GM23338 (cell line): ENCODE data around the gene ERCC6. TPM values are rescaled to one million over a fixed set of nuclear protein-coding genes. Genes with fewer than 3 reads are reported as not detected.

ENCODE experiments used
- ATAC-seq: fragments of 200-7000 bp; cut with Tn5 transposase; 3 replicates; pipeline ENCODE4 v1.9.1; 2020
- DNase-seq: peaks from one replicate; pipeline ENCODE4 v3.0.0-alpha.2; 2015; ENCODE audit warnings: low spot score
- H2AFZ ChIP-seq: fragments of 200-600 bp; sonication (generic); 2 replicates; pipeline ENCODE4 v1.8.0; 2016; ENCODE audit warnings: antibody characterized with exemption, mild to moderate bottlenecking, moderate library complexity
- H3F3A ChIP-seq: fragments of 200-600 bp; sonication (generic); replicated peaks from 2 replicates; pipeline ENCODE4 v1.8.0; 2017; ENCODE audit warnings: antibody characterized with exemption, mixed run types, low read depth
- H3K27ac ChIP-seq: fragments of 200-600 bp; sonication (generic); 2 replicates; pipeline ENCODE4 v1.6.1; 2016; ENCODE audit warnings: low read depth
- H3K27me3 ChIP-seq: fragments of 200-600 bp; sonication (generic); 2 replicates; pipeline ENCODE4 v1.8.0; 2016; ENCODE audit warnings: mild to moderate bottlenecking, mixed run types, moderate library complexity; ENCODE audit not compliant: insufficient read depth
- H3K36me3 ChIP-seq: fragments of 200-600 bp; sonication (generic); 2 replicates; pipeline ENCODE4 v1.8.0; 2016; ENCODE audit warnings: mild to moderate bottlenecking; ENCODE audit not compliant: insufficient read depth
- H3K4me1 ChIP-seq: fragments of 200-600 bp; sonication (generic); 2 replicates; pipeline ENCODE4 v1.8.0; 2016; ENCODE audit warnings: mild to moderate bottlenecking, moderate library complexity; ENCODE audit not compliant: insufficient read depth
- H3K4me2 ChIP-seq: fragments of 200-600 bp; sonication (generic); 2 replicates; pipeline ENCODE4 v1.7.1; 2017; ENCODE audit warnings: mixed run types
- H3K4me3 ChIP-seq: fragments of 200-600 bp; sonication (generic); 2 replicates; pipeline ENCODE4 v1.6.1; 2016; ENCODE audit warnings: mixed run types
- H3K79me2 ChIP-seq: fragments of 200-600 bp; sonication (generic); replicated peaks from 2 replicates; pipeline ENCODE4 v1.8.0; 2017; ENCODE audit warnings: mild to moderate bottlenecking; ENCODE audit not compliant: insufficient read depth
- H3K9me2 ChIP-seq: fragments of 200-600 bp; sonication (generic); 2 replicates; pipeline ENCODE4 v1.8.0; 2017; ENCODE audit not compliant: insufficient read depth
- H4K20me1 ChIP-seq: fragments of 200-600 bp; sonication (generic); replicated peaks from 2 replicates; pipeline ENCODE4 v1.8.0; 2017; ENCODE audit warnings: mild to moderate bottlenecking; ENCODE audit not compliant: insufficient read depth
- H3K27ac Mint-ChIP-seq: 2 replicates; pipeline ENCODE4 v1.8.0; 2020; ENCODE audit warnings: inconsistent platforms, mild to moderate bottlenecking, moderate library complexity, mixed read lengths
- H3K27me3 Mint-ChIP-seq: 3 replicates; pipeline ENCODE4 v1.8.0; 2022; ENCODE audit warnings: low read depth, mild to moderate bottlenecking, moderate library complexity, mixed read lengths, inconsistent platforms; ENCODE audit not compliant: insufficient read depth, poor library complexity
- H3K36me3 Mint-ChIP-seq: 3 replicates; pipeline ENCODE4 v1.8.0; 2021; ENCODE audit warnings: low read depth, mild to moderate bottlenecking, inconsistent platforms, moderate library complexity, mixed read lengths
- H3K4me1 Mint-ChIP-seq: 3 replicates; pipeline ENCODE4 v1.8.0; 2020; ENCODE audit warnings: mild to moderate bottlenecking, inconsistent platforms, mixed read lengths
- H3K4me3 Mint-ChIP-seq: 3 replicates; pipeline ENCODE4 v1.8.0; 2021; ENCODE audit warnings: moderate library complexity, mild to moderate bottlenecking, inconsistent platforms, mixed read lengths
- H3K9me3 Mint-ChIP-seq: 3 replicates; pipeline ENCODE4 v1.8.0; 2020; ENCODE audit warnings: moderate library complexity, mild to moderate bottlenecking, inconsistent platforms, mixed read lengths
- CTCF ChIP-seq, 2 experiments: fragments of 200-600 bp in 1 of 2; sonication (generic) in 1 of 2; conservative IDR thresholded peaks; 2 replicates each; pipeline versions ENCODE4 v1.5.1 to v1.6.1; 2016 to 2017; ENCODE audit warnings: antibody characterized with exemption in 2 of 2, low read depth in 2 of 2, mild to moderate bottlenecking in 2 of 2, moderate library complexity in 1 of 2
- EZH2 ChIP-seq: fragments of 200-600 bp; sonication (generic); IDR thresholded peaks from one replicate; pipeline ENCODE4 v1.8.0; 2017; ENCODE audit warnings: antibody characterized with exemption, mild to moderate bottlenecking, low read depth; ENCODE audit not compliant: unreplicated experiment
- EZH2phosphoT487 ChIP-seq: fragments of 200-600 bp; sonication (generic); IDR thresholded peaks from one replicate; pipeline ENCODE4 v1.8.1; 2018; ENCODE audit warnings: antibody characterized with exemption; ENCODE audit not compliant: unreplicated experiment
- JUNB ChIP-seq: IDR thresholded peaks from one replicate; pipeline ENCODE4 v1.6.1; 2016; ENCODE audit warnings: antibody characterized with exemption; ENCODE audit not compliant: unreplicated experiment
- POLR2AphosphoS5 ChIP-seq: IDR thresholded peaks from 2 replicates; pipeline ENCODE4 v1.6.1; 2016; ENCODE audit warnings: antibody characterized with exemption, low read depth
- STAT1 ChIP-seq: IDR thresholded peaks from one replicate; pipeline ENCODE4 v1.6.1; 2016; ENCODE audit warnings: antibody characterized with exemption; ENCODE audit not compliant: unreplicated experiment
- ZNF114 ChIP-seq: fragments of 250-450 bp; sonication (Bioruptor Pico); IDR thresholded peaks from 2 replicates; pipeline ENCODE4 v1.5.0; 2020; ENCODE audit warnings: mild to moderate bottlenecking, moderate library complexity
- ZNF331 ChIP-seq: fragments of 250-450 bp; sonication (Bioruptor Pico); IDR thresholded peaks from 2 replicates; pipeline ENCODE4 v1.5.0; 2020; ENCODE audit warnings: low read depth, mild to moderate bottlenecking, moderate library complexity
- polyA plus RNA-seq: library from polyadenylated mRNA; unstranded; fragments of >200 nt; fragmentation: Nextera tagmentation; extraction: Ambion mirVana; gene quantifications from 2 replicates; pipeline ENCODE4 v1.2.1, GENCODE V29; 2016
- total RNA-seq: library from RNA; depleted of rRNA; stranded (reverse); fragments of >200 nt; shearing (Covaris generic); gene quantifications from 2 replicates; pipeline ENCODE4 v1.2.3, GENCODE V29; 2014
- TF ChIP-seq, protein P1 (sequence below): IDR thresholded peaks from one replicate; pipeline ENCODE4 v1.6.1; 2018; ENCODE audit warnings: antibody characterized with exemption; ENCODE audit not compliant: unreplicated experiment

ERCC6 gene
- total and polyA plus RNA-seq, 2 experiments from 2014 or later = 2.5 to 13.8 TPM

DNA sequence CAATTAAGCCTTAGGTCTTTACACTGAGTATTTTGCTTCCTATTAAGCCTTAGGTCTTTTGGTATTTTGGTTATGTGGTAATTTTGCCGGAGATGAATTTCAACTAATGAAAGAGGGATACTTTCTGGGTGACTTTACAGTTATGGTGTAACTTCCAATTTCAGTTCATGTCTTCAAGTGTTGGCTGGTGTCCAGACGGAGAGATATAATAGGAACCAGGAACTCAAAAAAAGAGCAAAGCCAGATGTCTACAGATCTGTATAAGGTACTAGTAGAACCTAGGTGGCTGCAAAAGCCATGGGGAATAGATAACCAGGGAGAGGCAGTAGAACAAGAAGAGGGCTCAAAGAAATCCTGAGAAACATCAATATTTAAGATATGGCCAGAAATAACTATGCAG is 12.3 kb downstream of the ERCC6 start:
- Histone ChIP-seq H3F3A (no peaks in the 10 kb centered on the region), H3K36me3 (no peaks in the 10 kb centered on the region), H4K20me1 (peaks cover 3% of the 10 kb centered on the region), H3K27ac (no peak overlapping the region), H3K79me2 (no peaks in the 10 kb centered on the region), H3K4me1 (peaks cover 13% of the 10 kb centered on the region), H3K4me3 (no peak overlapping the region), H3K9me2 (no peaks in the 10 kb centered on the region), H3K27me3 (no peaks in the 10 kb centered on the region), H2AFZ (no peak overlapping the region), H3K4me2 (no peak overlapping the region)
- H3K27me3 Mint-ChIP-seq = peaks cover 2% of the 10 kb centered on the region
- H3K4me1 Mint-ChIP-seq = peaks cover 17% of the 10 kb centered on the region
- peaks cover 18% of the 10 kb centered on the region for H3K36me3 Mint-ChIP-seq
- H3K27ac Mint-ChIP-seq = no peak overlapping the region; the same call in 1 of the 2 replicates
- TF ChIP-seq, protein P1, sequence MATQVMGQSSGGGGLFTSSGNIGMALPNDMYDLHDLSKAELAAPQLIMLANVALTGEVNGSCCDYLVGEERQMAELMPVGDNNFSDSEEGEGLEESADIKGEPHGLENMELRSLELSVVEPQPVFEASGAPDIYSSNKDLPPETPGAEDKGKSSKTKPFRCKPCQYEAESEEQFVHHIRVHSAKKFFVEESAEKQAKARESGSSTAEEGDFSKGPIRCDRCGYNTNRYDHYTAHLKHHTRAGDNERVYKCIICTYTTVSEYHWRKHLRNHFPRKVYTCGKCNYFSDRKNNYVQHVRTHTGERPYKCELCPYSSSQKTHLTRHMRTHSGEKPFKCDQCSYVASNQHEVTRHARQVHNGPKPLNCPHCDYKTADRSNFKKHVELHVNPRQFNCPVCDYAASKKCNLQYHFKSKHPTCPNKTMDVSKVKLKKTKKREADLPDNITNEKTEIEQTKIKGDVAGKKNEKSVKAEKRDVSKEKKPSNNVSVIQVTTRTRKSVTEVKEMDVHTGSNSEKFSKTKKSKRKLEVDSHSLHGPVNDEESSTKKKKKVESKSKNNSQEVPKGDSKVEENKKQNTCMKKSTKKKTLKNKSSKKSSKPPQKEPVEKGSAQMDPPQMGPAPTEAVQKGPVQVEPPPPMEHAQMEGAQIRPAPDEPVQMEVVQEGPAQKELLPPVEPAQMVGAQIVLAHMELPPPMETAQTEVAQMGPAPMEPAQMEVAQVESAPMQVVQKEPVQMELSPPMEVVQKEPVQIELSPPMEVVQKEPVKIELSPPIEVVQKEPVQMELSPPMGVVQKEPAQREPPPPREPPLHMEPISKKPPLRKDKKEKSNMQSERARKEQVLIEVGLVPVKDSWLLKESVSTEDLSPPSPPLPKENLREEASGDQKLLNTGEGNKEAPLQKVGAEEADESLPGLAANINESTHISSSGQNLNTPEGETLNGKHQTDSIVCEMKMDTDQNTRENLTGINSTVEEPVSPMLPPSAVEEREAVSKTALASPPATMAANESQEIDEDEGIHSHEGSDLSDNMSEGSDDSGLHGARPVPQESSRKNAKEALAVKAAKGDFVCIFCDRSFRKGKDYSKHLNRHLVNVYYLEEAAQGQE = no peak
- TF ChIP-seq CTCF (conservative IDR thresholded peaks at IDR 0.05; ENCODE audit: low read depth in 2 of 2) = no peak
- TF ChIP-seq STAT1 = no peak
- no peak for TF ChIP-seq EZH2
- TF ChIP-seq ZNF331 (CRISPR knock-in tag) = no peak
- TF ChIP-seq EZH2phosphoT487 = no peak
- no peaks in the 10 kb centered on the region for H3K9me3 Mint-ChIP-seq
- ATAC-seq (no peak), DNase-seq (no peak)
- no peak overlapping the region for H3K4me3 Mint-ChIP-seq

GRCh38 chr10:49524496-49524895 is 14.4 kb downstream of the ERCC6 start:
- Histone ChIP-seq H3K4me2 (no peak overlapping the region), H3K9me2 (no peaks in the 10 kb centered on the region), H2AFZ (no peak overlapping the region), H3K4me3 (no peak overlapping the region), H3F3A (no peaks in the 10 kb centered on the region), H3K36me3 (no peaks in the 10 kb centered on the region), H3K79me2 (no peaks in the 10 kb centered on the region), H4K20me1 (peaks cover 3% of the 10 kb centered on the region), H3K4me1 (peaks cover 13% of the 10 kb centered on the region), H3K27me3 (no peaks in the 10 kb centered on the region), H3K27ac (no peak overlapping the region)
- H3K4me3 Mint-ChIP-seq = no peak overlapping the region
- no peaks in the 10 kb centered on the region for H3K9me3 Mint-ChIP-seq
- ATAC-seq = no peak
- H3K27ac Mint-ChIP-seq = no peak overlapping the region
- H3K27me3 Mint-ChIP-seq = peaks cover 2% of the 10 kb centered on the region
- peaks cover 18% of the 10 kb centered on the region for H3K36me3 Mint-ChIP-seq
- peaks cover 19% of the 10 kb centered on the region for H3K4me1 Mint-ChIP-seq
- no peak for DNase-seq
- TF ChIP-seq ZNF331 (CRISPR knock-in tag) (no peak), CTCF (conservative IDR thresholded peaks at IDR 0.05; ENCODE audit: low read depth in 2 of 2) (no peak), JUNB (no peak), ZNF114 (no peak), POLR2AphosphoS5 (no peak)
- TF ChIP-seq, protein P1 = no peak
